GM12864 (cell line): ENCODE data around the gene SEMA4C.

ENCODE experiments used
- DNase-seq: peaks from one replicate; pipeline ENCODE4 v3.0.0-alpha.2; 2011; ENCODE audit warnings: low read depth
- H3K4me3 ChIP-seq: 2 replicates; pipeline ENCODE4 v1.5.1; 2011; ENCODE audit warnings: mild to moderate bottlenecking, low read depth, low read length, control low read depth
- CTCF ChIP-seq: IDR thresholded peaks from 2 replicates; pipeline ENCODE4 v1.5.1; 2011; ENCODE audit warnings: low read depth, mild to moderate bottlenecking, moderate library complexity, low read length, control low read depth, inconsistent platforms; ENCODE audit errors: missing control alignments

Gene SEMA4C

GRCh38 chr2:96869822-96870625 is at the start of gene SEMA4C:
Gene SEMA4C (minus strand): TSS chr2:96870080. CDS start chr2:96867886, 2,194 bp downstream.
- peak within 1 kb of the TSS; percentile 66 for H3K4me3 ChIP-seq
- no peak for DNase-seq
- TF ChIP-seq CTCF, result no peak

GRCh38 chr2:96918754-96919550 is 49.1 kb upstream of the SEMA4C start:
- no peak overlapping the region for H3K4me3 ChIP-seq
- TF ChIP-seq CTCF, result no peak
- DNase-seq, result no peak

- no peak for TF ChIP-seq CTCF
- no peak for DNase-seq
- no peak overlapping the region for H3K4me3 ChIP-seq
Observed at GRCh38 chr2:96918092-96918753, 48.3 kb upstream of the SEMA4C start.

GRCh38 chr2:96916646-96917543 is 47.0 kb upstream of the SEMA4C start:
- TF ChIP-seq CTCF, result no peak
- no peak overlapping the region for H3K4me3 ChIP-seq
- no peak for DNase-seq

- DNase-seq, result no peak
- no peak overlapping the region for H3K4me3 ChIP-seq
- no peak for TF ChIP-seq CTCF
Observed at GRCh38 chr2:96916156-96916630, 46.3 kb upstream of the SEMA4C start.

- H3K4me3 ChIP-seq, result no peak overlapping the region
- no peak for TF ChIP-seq CTCF
- DNase-seq, result no peak
Observed at GRCh38 chr2:96914332-96914731, 44.5 kb upstream of the SEMA4C start.
